Measurements from ENCODE around the gene RCAN3.

DNA sequence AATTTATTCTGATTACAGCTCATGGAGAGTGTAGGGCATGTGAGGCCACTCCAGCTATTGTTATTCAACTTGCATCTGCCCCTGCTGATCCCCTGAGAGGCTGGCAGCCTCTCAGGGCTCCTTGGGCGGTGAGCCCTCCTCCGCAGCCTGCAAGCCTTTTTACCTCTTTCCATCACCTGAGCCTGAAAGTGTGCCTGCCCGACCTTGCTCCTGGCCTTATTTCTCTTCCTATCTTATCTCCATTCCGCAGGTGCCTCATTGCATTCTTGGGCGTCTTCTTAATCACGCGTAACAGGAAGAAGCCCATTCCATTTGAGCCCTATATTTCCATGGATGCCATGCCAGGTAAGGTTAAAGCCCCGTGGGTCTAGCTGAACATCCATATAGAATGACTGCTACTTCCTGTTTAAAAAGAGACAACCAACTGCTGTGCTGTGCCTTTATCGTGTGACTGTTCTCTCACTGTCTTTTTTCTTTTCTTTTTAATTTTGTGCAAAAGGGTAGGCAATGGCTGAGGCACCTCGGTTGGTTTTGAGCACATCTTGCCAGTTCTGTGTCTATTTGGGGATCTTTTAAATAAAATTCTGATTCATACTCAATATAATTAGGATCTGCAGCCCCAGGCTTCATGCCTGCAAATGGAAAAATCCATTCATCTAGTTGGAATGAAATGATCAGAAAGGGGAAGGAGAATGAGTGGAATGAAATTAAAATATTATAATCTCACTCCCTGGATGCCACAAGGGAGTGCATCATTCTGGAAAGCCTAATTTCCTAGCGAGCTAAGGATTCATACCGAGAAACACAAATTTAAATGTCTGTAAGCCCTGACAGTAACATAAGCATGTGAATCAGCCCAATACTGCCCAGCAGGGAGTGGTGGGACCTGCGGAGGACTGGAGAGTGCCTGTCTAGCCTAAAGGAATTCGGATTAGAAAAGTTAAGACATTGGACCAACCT, 38.6 kb upstream of the RCAN3 start:
- TF ChIP-seq, protein P1, sequence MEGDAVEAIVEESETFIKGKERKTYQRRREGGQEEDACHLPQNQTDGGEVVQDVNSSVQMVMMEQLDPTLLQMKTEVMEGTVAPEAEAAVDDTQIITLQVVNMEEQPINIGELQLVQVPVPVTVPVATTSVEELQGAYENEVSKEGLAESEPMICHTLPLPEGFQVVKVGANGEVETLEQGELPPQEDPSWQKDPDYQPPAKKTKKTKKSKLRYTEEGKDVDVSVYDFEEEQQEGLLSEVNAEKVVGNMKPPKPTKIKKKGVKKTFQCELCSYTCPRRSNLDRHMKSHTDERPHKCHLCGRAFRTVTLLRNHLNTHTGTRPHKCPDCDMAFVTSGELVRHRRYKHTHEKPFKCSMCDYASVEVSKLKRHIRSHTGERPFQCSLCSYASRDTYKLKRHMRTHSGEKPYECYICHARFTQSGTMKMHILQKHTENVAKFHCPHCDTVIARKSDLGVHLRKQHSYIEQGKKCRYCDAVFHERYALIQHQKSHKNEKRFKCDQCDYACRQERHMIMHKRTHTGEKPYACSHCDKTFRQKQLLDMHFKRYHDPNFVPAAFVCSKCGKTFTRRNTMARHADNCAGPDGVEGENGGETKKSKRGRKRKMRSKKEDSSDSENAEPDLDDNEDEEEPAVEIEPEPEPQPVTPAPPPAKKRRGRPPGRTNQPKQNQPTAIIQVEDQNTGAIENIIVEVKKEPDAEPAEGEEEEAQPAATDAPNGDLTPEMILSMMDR (IDR thresholded peaks at IDR 0.05), result no peak
- no peak for TF ChIP-seq EP300 (IDR thresholded peaks at IDR 0.05)

Measured in tibial nerve (tissue), 4 donors.